ENCODE data around the gene KLF12. TPM values are rescaled to one million over a fixed set of nuclear protein-coding genes. Genes with fewer than 3 reads are reported as not detected.

Gene KLF12
- total RNA-seq, 4 donors from 2014 or later = 4.1 to 17.7 (median 8.2) TPM

GRCh38 chr13:74098077-74098476 is 36.1 kb downstream of the KLF12 start:
- in situ Hi-C loops (cut with MboI; ENCODE audit: low pct_ligation_motif_present in 1 of 4, low pct_unique_long_range_greater_than_20kb in 1 of 4, low sequenced_read_pairs in 3 of 4) (no loop called here), intact Hi-C loops (cut with DNase I; ENCODE audit: low total_unique reads) (no loop called here)
- 88 to 98% methylated on average over 1 of the region's 1 CpG for WGBS, 2 donors (ENCODE audit: low coverage in 1 of 2)
- TF ChIP-seq, protein P1, sequence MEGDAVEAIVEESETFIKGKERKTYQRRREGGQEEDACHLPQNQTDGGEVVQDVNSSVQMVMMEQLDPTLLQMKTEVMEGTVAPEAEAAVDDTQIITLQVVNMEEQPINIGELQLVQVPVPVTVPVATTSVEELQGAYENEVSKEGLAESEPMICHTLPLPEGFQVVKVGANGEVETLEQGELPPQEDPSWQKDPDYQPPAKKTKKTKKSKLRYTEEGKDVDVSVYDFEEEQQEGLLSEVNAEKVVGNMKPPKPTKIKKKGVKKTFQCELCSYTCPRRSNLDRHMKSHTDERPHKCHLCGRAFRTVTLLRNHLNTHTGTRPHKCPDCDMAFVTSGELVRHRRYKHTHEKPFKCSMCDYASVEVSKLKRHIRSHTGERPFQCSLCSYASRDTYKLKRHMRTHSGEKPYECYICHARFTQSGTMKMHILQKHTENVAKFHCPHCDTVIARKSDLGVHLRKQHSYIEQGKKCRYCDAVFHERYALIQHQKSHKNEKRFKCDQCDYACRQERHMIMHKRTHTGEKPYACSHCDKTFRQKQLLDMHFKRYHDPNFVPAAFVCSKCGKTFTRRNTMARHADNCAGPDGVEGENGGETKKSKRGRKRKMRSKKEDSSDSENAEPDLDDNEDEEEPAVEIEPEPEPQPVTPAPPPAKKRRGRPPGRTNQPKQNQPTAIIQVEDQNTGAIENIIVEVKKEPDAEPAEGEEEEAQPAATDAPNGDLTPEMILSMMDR (IDR thresholded peaks at IDR 0.05) = no peak
- no peak for TF ChIP-seq POLR2AphosphoS5 (IDR thresholded peaks at IDR 0.05)
- no peak for TF ChIP-seq POLR2A (IDR thresholded peaks at IDR 0.05)
- TF ChIP-seq EP300 (IDR thresholded peaks at IDR 0.05; ENCODE audit: low read depth) = no peak
- Histone ChIP-seq H3K4me3 (no peak overlapping the region), H3K27me3 (no peaks in the 10 kb centered on the region), H3K9me3 (no peaks in the 10 kb centered on the region), H3K27ac (no peak overlapping the region), H3K36me3 (no peaks in the 10 kb centered on the region), H3K4me1 (no peaks in the 10 kb centered on the region)
- no peak for DNase-seq

- H3K27me3 ChIP-seq = no peaks in the 10 kb centered on the region
- no peak for TF ChIP-seq EP300 (IDR thresholded peaks at IDR 0.05; ENCODE audit: low read depth)
- TF ChIP-seq, protein P1 (IDR thresholded peaks at IDR 0.05) = no peak
- no peak for TF ChIP-seq POLR2A (IDR thresholded peaks at IDR 0.05)
- TF ChIP-seq POLR2AphosphoS5 (IDR thresholded peaks at IDR 0.05) = no peak
- H3K9me3 ChIP-seq = no peaks in the 10 kb centered on the region
- H3K27ac ChIP-seq = no peak overlapping the region
- no peak overlapping the region for H3K4me3 ChIP-seq
- no peaks in the 10 kb centered on the region for H3K4me1 ChIP-seq
- intact Hi-C loops (cut with DNase I; ENCODE audit: low total_unique reads) = no loop called here
- DNase-seq = no peak
- no peaks in the 10 kb centered on the region for H3K36me3 ChIP-seq
- WGBS, 2 donors (ENCODE audit: low coverage in 1 of 2) = 73 to 80% methylated on average over 1 of the region's 1 CpG
- in situ Hi-C loops (cut with MboI; ENCODE audit: low pct_ligation_motif_present in 1 of 4, low pct_unique_long_range_greater_than_20kb in 1 of 4, low sequenced_read_pairs in 3 of 4) = no loop called here
These were observed 37.1 kb downstream of the KLF12 start for GRCh38 chr13:74097116-74097515.

DNA sequence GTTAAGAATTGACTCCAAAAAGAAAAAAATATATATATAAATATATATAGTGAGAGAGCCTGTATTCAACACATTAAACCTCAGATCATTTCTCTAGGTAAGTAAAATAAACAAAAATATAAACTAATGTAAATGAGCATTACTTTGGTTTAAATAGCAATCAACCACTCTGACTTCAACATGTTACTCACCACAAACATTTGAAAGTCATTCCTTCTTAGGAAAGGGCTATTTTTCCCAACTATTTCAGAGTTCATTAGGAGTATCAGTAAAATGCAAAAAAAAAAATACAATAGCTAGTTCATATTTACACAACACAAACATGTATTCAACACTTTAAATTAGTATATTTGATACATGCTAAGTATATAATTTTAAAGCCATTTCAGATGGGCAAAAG is 40.5 kb downstream of the KLF12 start:
- no peak for DNase-seq
- Histone ChIP-seq H3K36me3 (no peaks in the 10 kb centered on the region), H3K27me3 (no peaks in the 10 kb centered on the region), H3K4me1 (peaks cover 0 to 8% (median 0%) of the 10 kb centered on the region in 4 donors), H3K9me3 (no peaks in the 10 kb centered on the region), H3K27ac (no peak overlapping the region), H3K4me3 (no peak overlapping the region)
- intact Hi-C loops (cut with DNase I; ENCODE audit: low total_unique reads) (no loop called here), in situ Hi-C loops (cut with MboI; ENCODE audit: low pct_ligation_motif_present in 1 of 4, low pct_unique_long_range_greater_than_20kb in 1 of 4, low sequenced_read_pairs in 3 of 4) (no loop called here)
- TF ChIP-seq POLR2AphosphoS5 (IDR thresholded peaks at IDR 0.05) (no peak), POLR2A (IDR thresholded peaks at IDR 0.05) (no peak), EP300 (IDR thresholded peaks at IDR 0.05; ENCODE audit: low read depth) (no peak)
- TF ChIP-seq, protein P1 (IDR thresholded peaks at IDR 0.05) = no peak

DNA sequence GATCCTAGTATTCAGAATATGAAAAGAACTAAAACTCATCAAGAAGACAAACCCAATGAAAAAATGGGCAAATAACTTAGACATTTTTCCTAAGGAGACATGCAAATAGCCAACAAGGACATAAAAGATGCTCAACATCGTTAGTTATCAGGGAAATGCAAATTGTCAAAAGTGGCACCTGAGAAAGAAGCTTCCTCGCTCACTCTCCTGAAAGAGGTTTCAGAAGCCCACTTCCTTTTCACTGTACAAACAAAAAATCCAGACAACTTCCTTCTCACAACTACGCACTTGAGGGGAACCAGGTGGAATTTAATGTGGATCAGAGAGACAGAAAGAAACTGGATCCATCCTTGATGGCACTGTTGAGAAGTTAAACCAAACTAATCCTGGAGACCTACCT is 41.5 kb downstream of the KLF12 start:
- Histone ChIP-seq H3K4me3 (no peak overlapping the region), H3K36me3 (no peaks in the 10 kb centered on the region), H3K4me1 (peaks cover 0 to 8% (median 0%) of the 10 kb centered on the region in 4 donors), H3K9me3 (no peaks in the 10 kb centered on the region), H3K27ac (no peak overlapping the region), H3K27me3 (no peaks in the 10 kb centered on the region)
- no peak for TF ChIP-seq POLR2AphosphoS5 (IDR thresholded peaks at IDR 0.05)
- TF ChIP-seq, protein P1 (IDR thresholded peaks at IDR 0.05) = no peak
- TF ChIP-seq EP300 (IDR thresholded peaks at IDR 0.05; ENCODE audit: low read depth) = no peak
- TF ChIP-seq POLR2A (IDR thresholded peaks at IDR 0.05) = no peak
- intact Hi-C loops (cut with DNase I; ENCODE audit: low total_unique reads) = no loop called here
- DNase-seq = no peak
- in situ Hi-C loops (cut with MboI; ENCODE audit: low pct_ligation_motif_present in 1 of 4, low pct_unique_long_range_greater_than_20kb in 1 of 4, low sequenced_read_pairs in 3 of 4) = no loop called here
- WGBS, 2 donors (ENCODE audit: low coverage in 1 of 2) = 59 to 80% methylated on average over 3 of the region's 3 CpGs

All from transverse colon (tissue), 4 donors.